ENCODE measurements around the gene GPR156. TPM values are rescaled to one million over a fixed set of nuclear protein-coding genes. Genes with fewer than 3 reads are reported as not detected.
A peak's percentile ranks its signal among the peaks of the same experiment; 100 is the strongest.

GPR156 gene
- polyA plus RNA-seq, 1 of the 3 experiments (the other 2 are of a cell fraction): 0.31 TPM

DNA sequence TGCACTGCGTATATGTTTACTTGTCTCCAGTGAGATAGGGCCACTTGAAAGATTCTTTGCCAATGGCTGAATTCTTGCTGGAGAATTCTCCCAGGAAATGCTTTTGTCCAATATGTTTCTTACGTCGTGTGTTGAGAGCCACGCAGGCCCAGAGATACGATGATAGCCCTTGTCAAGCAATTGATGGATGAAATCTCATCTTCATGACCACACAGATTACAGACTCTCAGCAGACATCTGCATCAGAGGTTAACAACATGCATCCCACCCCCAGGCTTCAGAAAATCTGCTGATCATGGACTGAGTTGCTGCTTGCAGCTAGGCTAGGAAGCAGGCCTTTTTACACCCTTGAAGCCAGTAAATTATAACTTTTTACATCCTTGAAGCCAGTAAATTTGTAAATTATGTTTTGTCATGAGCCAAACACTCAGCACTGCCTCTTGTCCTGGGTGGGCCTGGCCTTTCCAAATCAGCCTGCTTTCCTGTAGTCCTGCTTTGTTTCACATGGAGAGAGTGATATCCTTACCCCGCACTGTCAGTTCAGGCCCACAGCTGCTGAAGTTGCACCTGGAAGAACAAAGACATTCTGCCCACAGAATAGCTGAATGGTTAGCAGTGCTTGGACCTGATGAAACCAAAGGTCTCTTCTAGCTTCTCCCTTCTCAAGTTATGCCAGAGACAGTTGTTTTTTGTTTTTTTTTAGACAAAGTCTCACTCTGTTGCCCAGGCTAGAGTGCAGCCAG is 84.4 kb downstream of the GPR156 start:
- no peak overlapping the region for H3K4me2 ChIP-seq
- no peak overlapping the region for H3K4me3 ChIP-seq (ENCODE audit: low read depth in 2 of 2, low read length in 1 of 2)
- no peaks in the 10 kb centered on the region for H3K79me2 ChIP-seq (ENCODE audit: insufficient read depth)
- H2AFZ ChIP-seq (ENCODE audit: low read depth): no peak overlapping the region
- DNase-seq: peak; percentile 31
- TF ChIP-seq GATA2 (CRISPR knock-in tag; IDR thresholded peaks at IDR 0.05) (peak; percentile 47), NFIC (IDR thresholded peaks at IDR 0.05; ENCODE audit: borderline replicate concordance) (no peak)
- H3K9me3 ChIP-seq: no peaks in the 10 kb centered on the region
- H3K9ac ChIP-seq: no peak overlapping the region
- no peaks in the 10 kb centered on the region for H4K20me1 ChIP-seq (ENCODE audit: insufficient read depth)
- no peaks in the 10 kb centered on the region for H3K27me3 ChIP-seq (ENCODE audit: insufficient read depth)
- peaks cover 5 to 9% of the 10 kb centered on the region in 2 experiments; a peak in 2 of 4 replicates for H3K4me1 ChIP-seq (ENCODE audit: control insufficient read depth in 1 of 2, insufficient read depth in 2 of 2, low read depth in 1 of 2, low read length in 1 of 2)
- ChIA-PET POLR2A (no interaction called here), CTCF (interaction anchor here (1.1 to 2.3 kb wide), 2 partner anchors 11 to 309 kb away, joined by 3 to 7 read pairs; no protein-coding TSS in a partner anchor)
- H3K27ac ChIP-seq (ENCODE audit: low read depth in 2 of 2, low read length in 1 of 2): peak overlapping the region in 1 of 2 experiments; percentile 45; a peak in 2 of 4 replicates
- no peaks in the 10 kb centered on the region for H3K36me3 ChIP-seq (replicated peaks in 1 of 2; ENCODE audit: control insufficient read depth in 1 of 2, insufficient read depth in 2 of 2, low read length in 1 of 2)
- no peaks in the 10 kb centered on the region for H3K9me2 ChIP-seq
- H3F3A ChIP-seq (replicated peaks; ENCODE audit: insufficient read depth): peaks cover 3% of the 10 kb centered on the region
- WGBS (ENCODE audit: low lambda C conversion rate): 96% methylated on average over 6 of the region's 6 CpGs

DNA sequence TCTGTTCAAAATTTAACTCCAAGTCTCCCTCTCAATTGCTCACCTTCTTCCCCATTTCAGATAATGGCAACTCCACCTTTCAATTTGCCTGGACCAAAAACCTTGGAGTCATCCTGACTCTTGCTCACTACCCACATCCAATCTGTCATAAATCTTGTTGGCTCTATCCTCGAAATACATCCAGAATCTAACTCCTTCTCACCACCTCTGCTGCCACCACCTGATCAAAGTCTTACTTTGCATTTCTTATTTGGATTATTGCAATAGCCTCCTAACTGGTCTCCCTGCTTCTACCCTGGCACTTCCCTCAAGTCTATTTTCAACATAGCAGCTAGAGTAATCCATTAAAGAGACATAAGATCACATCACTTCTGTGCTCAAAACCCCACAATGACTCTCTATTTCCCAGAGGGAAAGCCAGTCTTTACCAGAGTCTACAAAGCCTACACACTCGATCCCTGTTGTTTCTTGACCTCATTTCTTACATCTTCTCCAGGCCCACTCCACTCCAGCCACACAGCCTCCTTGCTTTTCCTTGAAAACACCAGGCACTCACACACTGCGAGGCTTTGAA is 86.6 kb downstream of the GPR156 start:
- no peak for DNase-seq
- Histone ChIP-seq H3K9me3 (no peaks in the 10 kb centered on the region), H3F3A (replicated peaks; ENCODE audit: insufficient read depth) (peaks cover 3% of the 10 kb centered on the region), H3K4me2 (no peak overlapping the region), H4K20me1 (ENCODE audit: insufficient read depth) (no peaks in the 10 kb centered on the region), H3K27me3 (ENCODE audit: insufficient read depth) (no peaks in the 10 kb centered on the region), H3K27ac (ENCODE audit: low read depth in 2 of 2, low read length in 1 of 2) (no peak overlapping the region), H3K4me3 (ENCODE audit: low read depth in 2 of 2, low read length in 1 of 2) (no peak overlapping the region), H3K79me2 (ENCODE audit: insufficient read depth) (no peaks in the 10 kb centered on the region), H3K36me3 (replicated peaks in 1 of 2; ENCODE audit: control insufficient read depth in 1 of 2, insufficient read depth in 2 of 2, low read length in 1 of 2) (no peaks in the 10 kb centered on the region), H3K4me1 (ENCODE audit: control insufficient read depth in 1 of 2, insufficient read depth in 2 of 2, low read depth in 1 of 2, low read length in 1 of 2) (peaks cover 5 to 9% of the 10 kb centered on the region in 2 experiments; a peak in 2 of 4 replicates), H3K9me2 (no peaks in the 10 kb centered on the region), H3K9ac (no peak overlapping the region), H2AFZ (ENCODE audit: low read depth) (no peak overlapping the region)
- CTCF ChIA-PET: no interaction called here
- POLR2A ChIA-PET: no interaction called here
- WGBS (ENCODE audit: low lambda C conversion rate): 68% methylated on average over 3 of the region's 3 CpGs
- TF ChIP-seq EP300 (IDR thresholded peaks at IDR 0.05; ENCODE audit: borderline replicate concordance in 1 of 2, low read depth in 1 of 2, low read length in 1 of 2): no peak
- TF ChIP-seq YY1 (IDR thresholded peaks at IDR 0.05; ENCODE audit: low read depth): no peak
- TF ChIP-seq TCF12 (IDR thresholded peaks at IDR 0.05): no peak
- no peak for TF ChIP-seq USF2 (IDR thresholded peaks at IDR 0.05; ENCODE audit: borderline replicate concordance, low read depth, low read length)
- no peak for TF ChIP-seq NFIC (IDR thresholded peaks at IDR 0.05; ENCODE audit: borderline replicate concordance)
- TF ChIP-seq, protein P1, sequence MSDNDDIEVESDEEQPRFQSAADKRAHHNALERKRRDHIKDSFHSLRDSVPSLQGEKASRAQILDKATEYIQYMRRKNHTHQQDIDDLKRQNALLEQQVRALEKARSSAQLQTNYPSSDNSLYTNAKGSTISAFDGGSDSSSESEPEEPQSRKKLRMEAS (IDR thresholded peaks at IDR 0.05; ENCODE audit: low read depth): no peak
- TF ChIP-seq, protein P2, sequence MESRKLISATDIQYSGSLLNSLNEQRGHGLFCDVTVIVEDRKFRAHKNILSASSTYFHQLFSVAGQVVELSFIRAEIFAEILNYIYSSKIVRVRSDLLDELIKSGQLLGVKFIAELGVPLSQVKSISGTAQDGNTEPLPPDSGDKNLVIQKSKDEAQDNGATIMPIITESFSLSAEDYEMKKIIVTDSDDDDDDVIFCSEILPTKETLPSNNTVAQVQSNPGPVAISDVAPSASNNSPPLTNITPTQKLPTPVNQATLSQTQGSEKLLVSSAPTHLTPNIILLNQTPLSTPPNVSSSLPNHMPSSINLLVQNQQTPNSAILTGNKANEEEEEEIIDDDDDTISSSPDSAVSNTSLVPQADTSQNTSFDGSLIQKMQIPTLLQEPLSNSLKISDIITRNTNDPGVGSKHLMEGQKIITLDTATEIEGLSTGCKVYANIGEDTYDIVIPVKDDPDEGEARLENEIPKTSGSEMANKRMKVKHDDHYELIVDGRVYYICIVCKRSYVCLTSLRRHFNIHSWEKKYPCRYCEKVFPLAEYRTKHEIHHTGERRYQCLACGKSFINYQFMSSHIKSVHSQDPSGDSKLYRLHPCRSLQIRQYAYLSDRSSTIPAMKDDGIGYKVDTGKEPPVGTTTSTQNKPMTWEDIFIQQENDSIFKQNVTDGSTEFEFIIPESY (IDR thresholded peaks at IDR 0.05; ENCODE audit: borderline replicate concordance, low read depth): no peak
- peak; percentile 64 for TF ChIP-seq RAD21 (IDR thresholded peaks at IDR 0.05; ENCODE audit: low read length)
- TF ChIP-seq, protein P3, sequence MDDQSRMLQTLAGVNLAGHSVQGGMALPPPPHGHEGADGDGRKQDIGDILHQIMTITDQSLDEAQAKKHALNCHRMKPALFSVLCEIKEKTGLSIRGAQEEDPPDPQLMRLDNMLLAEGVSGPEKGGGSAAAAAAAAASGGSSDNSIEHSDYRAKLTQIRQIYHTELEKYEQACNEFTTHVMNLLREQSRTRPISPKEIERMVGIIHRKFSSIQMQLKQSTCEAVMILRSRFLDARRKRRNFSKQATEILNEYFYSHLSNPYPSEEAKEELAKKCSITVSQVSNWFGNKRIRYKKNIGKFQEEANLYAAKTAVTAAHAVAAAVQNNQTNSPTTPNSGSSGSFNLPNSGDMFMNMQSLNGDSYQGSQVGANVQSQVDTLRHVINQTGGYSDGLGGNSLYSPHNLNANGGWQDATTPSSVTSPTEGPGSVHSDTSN (IDR thresholded peaks at IDR 0.05): no peak
- TF ChIP-seq IRF3 (IDR thresholded peaks at IDR 0.05; ENCODE audit: low read depth, low read length): no peak
- TF ChIP-seq SMC3 (IDR thresholded peaks at IDR 0.05; ENCODE audit: low read depth, low read length): peak; percentile 38
- TF ChIP-seq, protein P4, sequence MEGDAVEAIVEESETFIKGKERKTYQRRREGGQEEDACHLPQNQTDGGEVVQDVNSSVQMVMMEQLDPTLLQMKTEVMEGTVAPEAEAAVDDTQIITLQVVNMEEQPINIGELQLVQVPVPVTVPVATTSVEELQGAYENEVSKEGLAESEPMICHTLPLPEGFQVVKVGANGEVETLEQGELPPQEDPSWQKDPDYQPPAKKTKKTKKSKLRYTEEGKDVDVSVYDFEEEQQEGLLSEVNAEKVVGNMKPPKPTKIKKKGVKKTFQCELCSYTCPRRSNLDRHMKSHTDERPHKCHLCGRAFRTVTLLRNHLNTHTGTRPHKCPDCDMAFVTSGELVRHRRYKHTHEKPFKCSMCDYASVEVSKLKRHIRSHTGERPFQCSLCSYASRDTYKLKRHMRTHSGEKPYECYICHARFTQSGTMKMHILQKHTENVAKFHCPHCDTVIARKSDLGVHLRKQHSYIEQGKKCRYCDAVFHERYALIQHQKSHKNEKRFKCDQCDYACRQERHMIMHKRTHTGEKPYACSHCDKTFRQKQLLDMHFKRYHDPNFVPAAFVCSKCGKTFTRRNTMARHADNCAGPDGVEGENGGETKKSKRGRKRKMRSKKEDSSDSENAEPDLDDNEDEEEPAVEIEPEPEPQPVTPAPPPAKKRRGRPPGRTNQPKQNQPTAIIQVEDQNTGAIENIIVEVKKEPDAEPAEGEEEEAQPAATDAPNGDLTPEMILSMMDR (IDR thresholded peaks at IDR 0.05): peak; percentile 48
- TF ChIP-seq NRF1 (IDR thresholded peaks at IDR 0.05; ENCODE audit: low read depth, low read length): no peak
